HS-5 (cell line): ENCODE data around the gene DEGS1.
"Not testable (repeated sequence)": the region's sequence is repeated elsewhere in the genome, so short reads cannot be mapped to it uniquely, and the experiment has no call there.

Experiments
- DNase-seq: peaks from one replicate; pipeline ENCODE4 v3.0.0-alpha.2; 2012; ENCODE audit warnings: low read depth

Gene DEGS1

DNA sequence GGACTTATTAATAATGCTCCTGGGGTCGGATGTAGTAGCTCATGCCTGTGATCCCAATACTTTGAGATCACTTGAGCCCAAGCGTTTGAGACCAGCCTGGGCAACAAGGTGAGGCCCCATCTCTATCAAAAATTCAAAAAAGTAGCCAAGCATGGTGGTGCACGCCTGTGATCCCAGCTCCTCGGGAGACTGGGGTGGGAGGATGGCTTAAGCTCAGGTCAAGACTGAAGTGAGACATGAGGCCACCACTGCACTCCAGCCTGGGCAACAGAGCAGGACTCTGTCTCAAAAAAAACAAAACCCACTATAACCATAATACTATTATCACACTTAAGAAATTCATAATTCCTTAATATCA lies 1.6 kb upstream of the DEGS1 start:
- no peak for DNase-seq

DNA sequence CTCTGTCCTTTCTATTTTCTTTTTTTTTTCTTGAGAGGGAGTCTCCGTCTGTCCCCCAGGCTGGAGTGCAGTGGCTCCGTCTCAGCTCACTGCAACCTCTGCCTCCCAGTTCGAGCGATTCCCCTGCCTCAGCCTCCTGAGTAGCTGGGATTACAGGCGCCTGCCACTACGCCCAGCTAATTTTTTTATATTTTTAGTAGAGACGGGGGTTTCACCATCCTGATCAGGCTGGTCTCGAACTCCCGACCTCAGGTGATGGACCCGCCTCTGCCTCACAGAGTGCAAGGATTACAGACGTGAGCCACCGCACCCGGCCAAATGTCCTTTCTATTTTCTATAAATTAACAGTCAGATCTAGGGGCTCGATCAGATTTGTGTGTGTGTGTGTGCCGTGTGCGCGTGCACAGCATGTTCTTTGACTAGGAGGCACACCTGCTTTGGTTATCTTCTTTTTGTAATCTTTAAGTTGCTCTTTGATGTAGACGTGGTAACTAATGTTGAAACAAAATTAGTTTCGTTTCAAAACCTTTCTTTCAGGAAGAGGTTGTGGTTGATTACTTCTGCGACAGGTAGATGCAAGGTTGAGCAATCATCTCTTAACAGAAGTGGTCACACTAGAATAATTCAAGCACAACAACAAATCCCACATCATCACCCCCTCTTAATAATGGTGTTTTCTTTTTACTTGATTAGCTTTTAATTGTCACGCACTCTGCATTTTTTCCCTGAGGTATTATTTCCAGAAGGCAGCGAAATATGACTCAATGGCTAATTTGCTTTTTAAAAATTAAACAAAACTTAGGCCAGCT lies 779 bp upstream of the DEGS1 start:
- DNase-seq: no peak

DNA sequence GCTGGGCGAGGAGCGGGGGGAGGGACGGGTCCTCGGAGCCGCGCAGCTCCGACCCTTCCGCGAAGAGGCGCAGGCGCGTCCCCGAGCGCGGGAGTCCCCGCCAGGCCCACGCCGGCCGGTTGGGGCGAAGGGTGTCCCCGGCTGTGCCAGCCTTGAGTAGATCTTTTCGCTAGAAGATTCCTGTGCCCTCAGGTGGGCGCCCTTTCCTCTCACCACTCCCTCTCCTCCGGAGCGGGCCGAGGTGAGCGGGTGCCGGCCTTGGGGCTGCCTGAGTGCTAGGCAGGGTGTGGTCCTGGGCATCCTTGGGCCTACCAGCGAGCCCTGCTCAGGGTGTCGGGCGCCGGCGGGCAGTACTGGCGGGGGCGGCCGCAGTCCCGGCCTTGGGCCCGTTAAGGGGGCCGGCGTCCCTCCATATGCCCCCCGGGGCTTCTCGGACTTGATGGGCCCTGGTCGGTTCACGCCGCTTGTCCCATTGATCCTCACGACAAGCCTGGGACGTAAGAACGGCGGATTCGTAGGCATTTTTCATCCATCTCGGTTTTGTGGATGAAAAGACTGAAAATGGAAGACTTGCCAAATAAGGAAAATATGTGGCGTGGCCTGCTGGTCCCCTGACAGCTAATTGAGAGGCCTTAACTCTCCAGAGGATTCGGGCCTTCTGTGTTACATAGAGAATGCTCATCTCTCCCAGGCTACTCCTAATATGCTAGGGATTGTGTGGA lies 712 bp downstream of the DEGS1 start:
- DNase-seq: peak; percentile 29

DNA sequence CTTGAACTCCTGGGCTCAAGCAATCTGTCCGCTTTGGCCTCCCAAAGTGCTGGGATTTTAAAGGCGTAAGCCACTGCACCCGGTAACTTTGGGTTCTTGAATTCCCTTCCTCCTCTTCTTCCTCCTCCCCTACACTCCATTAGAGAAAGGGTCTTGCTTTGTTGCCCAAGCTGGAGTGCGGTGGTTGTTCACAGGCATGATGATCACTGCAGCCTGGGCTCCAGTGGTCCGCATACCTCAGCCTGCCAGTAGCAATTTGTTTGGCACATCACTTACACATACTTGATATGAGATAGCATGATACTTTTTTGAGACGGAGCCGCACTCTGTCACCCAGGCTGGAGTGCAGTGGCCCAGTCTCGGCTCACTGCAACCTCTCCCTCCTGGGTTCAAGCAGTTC lies 2.2 kb downstream of the DEGS1 start:
- no peak for DNase-seq

DNA sequence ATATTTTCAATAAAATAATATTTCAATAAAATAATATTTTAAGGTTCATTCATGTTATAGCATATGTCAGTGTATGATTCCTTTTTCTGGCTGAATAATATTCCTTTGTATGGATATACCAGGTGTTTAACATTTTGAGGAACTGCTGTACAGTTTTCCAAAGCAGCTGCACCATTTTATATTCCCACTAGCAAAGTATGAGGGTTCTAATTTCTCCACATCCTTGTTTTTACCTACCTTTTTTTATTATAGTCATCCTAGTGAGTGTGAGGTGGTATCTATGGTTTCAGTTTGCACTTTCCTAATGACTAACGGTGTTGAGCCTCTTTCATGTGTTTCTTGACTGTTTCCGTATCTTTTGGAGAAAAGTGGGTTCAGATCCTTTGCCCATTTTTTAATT lies 5.2 kb downstream of the DEGS1 start:
- no peak for DNase-seq

DNA sequence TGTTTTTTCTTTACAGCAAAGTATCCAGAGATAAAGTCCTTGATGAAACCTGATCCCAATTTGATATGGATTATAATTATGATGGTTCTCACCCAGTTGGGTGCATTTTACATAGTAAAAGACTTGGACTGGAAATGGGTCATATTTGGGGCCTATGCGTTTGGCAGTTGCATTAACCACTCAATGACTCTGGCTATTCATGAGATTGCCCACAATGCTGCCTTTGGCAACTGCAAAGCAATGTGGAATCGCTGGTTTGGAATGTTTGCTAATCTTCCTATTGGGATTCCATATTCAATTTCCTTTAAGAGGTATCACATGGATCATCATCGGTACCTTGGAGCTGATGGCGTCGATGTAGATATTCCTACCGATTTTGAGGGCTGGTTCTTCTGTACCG lies 6.5 kb downstream of the DEGS1 start:
- DNase-seq: no peak

DNA sequence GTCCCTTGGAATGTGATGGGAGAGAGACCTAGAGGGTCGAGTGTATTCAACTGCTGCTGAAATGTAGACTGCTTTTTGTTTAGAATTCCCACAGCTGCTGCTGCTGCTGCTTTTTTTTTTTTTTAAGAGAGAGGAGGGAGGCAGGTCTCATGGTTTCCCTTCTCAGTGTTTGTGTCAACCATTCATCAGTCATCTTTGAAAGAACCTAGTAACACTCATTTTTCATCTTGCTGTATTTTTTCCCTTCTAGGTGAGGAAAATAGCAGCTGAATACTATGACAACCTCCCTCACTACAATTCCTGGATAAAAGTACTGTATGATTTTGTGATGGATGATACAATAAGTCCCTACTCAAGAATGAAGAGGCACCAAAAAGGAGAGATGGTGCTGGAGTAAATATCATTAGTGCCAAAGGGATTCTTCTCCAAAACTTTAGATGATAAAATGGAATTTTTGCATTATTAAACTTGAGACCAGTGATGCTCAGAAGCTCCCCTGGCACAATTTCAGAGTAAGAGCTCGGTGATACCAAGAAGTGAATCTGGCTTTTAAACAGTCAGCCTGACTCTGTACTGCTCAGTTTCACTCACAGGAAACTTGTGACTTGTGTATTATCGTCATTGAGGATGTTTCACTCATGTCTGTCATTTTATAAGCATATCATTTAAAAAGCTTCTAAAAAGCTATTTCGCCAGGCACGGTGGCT lies 9.2 kb downstream of the DEGS1 start:
- no peak for DNase-seq

DNA sequence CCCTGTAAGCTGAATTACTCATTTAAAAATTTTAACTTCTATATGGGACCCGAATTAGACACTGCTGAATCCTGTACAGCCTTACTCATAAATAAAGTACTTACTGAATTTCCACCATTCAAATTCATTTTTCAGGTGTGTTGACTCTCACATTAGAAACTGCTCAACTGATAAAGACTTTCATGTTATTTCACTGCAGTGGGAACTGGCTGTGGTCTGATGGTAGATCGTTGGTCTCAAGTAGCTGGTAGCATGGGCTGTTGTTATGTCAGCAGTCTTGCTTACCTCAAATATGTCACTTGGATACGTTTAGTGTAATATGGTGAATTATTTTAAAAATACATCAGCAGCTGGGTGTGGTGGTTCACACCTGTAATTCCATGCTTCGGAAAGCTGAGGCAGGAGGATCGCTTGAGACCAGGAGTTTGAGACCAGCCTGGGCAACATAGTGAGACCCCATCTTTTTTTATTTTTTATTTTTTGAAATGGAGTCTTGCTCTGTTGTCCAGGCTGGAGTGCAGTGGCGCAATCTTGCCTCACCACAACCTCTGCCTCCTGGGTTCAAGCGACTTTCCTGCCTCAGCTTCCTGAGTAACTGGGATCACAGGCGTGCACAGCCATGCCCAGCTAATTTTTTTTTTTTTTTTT lies 10.4 kb downstream of the DEGS1 start:
- DNase-seq: no peak

DNA sequence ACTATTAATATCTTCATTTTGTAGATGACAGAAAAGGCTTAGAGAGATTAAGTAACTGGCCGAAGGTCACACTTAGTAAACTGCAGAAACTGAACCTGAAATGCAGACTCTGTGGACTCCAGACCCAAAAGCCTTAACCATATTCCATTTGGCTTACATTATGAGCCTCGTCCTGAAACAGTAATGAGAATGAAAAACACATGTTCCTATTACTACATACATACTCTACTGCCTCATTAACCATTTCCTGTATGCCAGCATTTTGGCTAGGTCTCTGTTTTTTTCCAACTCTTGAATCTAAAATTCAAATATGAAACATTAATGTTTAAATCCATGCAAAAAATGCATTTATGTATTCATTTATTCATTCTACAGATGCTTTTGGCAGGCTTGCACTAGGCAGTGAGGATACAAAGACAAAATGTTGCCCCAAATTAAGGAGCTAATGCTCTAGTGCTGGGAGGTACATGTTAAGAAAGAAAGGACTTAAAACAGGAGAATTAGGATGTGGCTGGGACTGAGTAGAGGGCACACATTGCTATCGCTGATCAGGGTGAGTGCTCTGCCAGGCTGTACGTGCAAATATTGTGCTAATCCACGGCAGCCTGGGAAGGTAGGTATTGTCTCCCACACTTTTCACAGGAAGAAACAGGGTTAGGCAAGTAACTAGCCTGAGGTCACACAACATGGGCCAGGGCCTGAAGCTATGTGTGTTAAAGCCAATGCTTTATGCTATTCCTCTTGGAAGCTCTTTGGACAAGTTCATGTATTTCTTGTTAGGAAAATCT lies 14.0 kb downstream of the DEGS1 start:
- DNase-seq: no peak

DNA sequence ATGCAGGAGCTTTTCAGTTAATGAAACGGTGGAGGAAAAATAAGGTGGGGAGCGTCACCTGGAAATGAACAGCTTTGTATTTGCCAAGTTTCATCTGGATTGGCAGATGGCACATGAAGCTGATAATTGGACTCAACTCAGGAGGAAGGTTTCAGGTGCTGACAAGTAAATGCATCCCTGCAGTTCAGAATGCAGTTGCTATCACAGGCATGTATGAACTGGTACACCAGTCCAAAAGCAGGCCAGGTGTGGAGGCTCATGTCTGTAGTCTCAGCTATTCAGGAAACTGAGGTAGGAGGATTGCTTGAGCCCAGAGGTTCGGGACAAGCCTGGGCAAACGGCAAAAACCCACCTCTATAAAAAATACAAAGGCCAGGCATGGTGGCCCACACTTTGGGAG lies 15.5 kb downstream of the DEGS1 start:
- no peak for DNase-seq

DNA sequence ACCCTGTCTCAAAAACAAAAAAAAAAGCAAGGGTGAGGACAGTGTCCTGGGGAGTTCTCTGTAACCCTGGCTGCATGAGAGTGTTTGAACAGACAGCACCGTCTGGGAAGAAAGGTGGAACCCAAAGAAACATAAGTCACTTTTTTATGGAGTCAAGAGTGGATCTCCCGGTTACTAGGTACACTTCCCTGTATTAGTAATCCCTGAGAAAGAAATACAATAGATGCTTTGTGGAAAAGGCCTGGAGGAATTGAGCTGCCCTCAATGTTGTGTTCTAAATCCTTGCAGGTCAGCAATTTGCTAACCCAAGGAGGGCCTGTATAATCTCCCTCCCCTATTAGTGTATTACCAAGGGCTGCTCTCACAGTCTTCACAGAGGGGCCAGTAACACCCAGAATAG lies 16.6 kb downstream of the DEGS1 start:
- DNase-seq: no peak

DNA sequence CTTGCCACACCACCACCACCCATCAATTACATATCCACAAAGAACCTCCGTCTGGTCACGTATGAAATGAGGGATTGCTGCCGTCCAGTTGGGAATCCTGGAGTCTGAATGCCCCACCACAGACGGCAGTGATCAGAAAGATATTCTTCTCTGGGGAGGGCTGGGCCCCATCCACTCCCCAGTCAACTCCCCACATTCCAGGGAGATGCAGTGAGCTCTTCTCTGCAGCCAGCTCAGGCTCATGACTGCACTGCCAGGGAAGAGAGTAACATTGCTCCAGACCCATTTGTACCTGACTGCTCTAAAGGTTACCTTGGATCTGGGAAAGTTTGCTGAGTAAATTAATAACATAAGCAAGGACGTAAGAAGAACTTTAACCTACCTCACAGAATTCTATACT lies 18.3 kb downstream of the DEGS1 start:
- no peak for DNase-seq

DNA sequence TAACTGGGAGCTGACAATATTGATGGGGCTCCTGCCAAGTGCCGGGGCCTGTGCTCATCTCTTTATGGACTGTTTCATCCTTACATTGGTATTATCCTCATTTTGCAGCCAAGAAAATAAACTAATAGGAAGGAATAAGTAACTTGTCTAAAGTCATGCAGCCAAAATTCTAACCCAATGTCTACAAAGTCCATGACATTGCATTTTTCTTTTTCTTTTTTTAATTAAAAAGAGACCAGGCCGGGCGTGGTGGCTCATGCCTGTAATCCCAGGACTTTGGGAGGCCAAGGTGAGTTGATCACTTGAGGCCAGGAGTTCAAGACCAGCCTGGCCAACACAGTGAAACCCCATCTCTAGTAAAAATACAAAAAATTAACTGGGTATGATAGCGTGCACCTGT lies 18.8 kb downstream of the DEGS1 start:
- no peak for DNase-seq

DNA sequence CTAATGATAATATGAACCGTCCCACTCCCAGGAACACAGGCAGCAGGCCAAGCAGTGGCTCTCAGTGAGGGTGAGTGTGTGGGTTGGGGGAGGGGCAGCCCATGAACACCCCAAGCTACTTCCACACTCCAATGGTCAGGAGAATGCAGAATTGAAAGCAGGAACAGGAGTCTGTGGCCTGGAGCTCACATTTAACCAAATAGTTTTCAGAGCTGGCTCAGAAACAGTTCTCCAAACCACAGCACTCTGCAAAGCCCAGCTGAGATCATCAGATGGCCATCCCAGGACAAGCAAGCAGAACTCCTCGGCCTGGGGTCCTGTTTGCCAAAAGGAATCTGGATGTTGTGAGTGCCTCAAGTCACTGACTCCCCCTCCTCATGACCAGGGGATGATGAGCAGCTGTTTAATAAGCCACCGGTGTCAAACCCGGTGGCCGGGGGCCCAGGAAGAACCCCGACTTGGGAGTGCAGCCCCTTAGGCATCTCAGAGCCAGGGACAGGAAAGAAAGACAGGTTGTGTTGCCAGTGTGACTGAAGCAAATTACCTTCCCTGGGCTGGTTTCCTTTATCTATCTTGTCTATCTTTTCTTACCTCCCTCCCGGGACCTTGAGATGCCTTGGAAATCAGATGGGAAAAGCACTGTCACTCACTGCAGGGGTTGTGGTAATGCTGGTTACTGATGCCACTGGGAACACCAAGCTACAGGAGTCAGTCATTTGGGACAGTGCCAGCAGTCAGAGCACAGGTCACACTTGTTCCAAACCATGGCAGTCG lies 20.4 kb downstream of the DEGS1 start:
- DNase-seq: no peak

DNA sequence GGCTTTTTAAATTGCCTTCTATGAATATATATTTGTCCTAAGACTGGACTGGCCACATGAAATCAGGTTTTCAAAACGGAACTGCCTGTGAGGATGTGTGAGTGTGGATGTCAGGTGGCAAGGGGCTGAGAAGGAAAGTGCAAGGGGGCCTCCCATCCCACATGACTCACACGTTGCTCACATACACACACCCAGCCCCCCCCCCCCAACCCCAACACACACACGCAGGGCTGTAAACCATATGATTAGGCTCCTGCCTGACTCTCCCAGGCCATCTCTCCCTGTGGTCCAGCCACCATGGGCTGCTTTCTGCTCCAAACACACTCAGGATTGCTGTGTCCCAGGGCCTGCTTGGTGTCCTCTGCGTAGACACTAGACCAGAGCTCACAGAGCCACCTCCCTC lies 22.4 kb downstream of the DEGS1 start:
- DNase-seq: peak; percentile 50

DNA sequence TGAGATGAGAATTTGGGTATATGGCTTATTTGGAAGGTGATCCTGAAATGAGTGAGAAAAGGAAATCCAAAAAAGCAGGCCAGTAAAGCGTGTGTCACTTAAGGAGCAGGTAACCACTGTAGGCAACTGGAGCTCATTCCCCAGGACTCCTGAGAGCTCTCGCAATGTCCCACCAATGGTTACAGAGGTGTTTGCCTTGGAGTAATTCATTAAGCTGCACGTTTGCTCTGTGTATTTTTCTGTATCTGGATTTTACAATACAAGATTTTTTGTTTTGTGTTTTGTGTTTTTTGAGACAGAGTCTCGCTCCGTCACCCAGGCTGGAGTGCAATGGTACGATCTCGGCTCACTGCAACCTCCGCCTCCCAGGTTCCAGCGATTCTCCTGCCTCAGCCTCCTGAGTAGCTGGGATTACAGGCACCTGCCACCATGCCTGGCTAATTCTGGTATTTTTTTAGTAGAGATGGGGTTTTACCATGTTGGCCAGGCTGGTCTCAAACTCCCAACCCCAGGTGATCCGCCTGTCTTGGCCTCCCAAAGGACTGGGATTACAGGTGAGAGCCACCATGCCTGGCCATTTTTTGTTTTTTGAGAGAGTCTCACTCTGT lies 23.0 kb downstream of the DEGS1 start:
- DNase-seq: not testable (repeated sequence)

DNA sequence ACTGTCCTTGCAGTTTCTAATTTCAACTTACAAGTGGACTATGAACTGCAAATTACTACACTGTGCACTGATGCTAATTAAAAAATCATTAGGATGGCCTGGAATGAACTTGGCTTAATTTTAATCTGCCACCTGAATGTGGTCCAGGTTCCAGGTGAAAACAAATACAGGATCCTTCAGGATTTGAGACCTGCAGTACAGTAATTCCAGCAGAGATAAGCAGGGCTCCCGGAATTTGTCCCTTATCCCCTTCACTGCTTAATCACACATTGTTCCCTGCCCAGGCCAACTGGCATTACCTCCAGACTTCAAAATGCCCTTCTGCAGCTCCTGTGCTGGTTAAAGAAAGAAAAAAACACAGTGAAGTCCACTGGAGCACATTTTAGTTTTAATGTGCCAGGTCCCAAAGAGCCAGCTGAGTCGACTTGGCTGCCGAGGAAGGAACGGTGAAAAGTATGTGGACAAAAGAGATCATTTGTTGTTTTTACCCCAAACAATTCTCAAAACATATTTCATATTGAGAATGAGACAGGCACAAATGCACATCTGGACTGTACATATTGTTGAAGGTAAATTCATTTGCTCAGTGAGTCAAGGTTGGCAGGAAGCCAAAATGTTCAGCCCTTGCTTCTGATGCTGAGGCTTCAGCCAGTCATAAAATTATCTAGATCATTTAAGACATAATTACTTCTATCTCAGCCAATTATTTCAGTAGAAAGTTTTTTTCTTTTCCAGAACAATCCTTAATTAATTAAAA lies 28.3 kb downstream of the DEGS1 start:
- peak; percentile 51 for DNase-seq

DNA sequence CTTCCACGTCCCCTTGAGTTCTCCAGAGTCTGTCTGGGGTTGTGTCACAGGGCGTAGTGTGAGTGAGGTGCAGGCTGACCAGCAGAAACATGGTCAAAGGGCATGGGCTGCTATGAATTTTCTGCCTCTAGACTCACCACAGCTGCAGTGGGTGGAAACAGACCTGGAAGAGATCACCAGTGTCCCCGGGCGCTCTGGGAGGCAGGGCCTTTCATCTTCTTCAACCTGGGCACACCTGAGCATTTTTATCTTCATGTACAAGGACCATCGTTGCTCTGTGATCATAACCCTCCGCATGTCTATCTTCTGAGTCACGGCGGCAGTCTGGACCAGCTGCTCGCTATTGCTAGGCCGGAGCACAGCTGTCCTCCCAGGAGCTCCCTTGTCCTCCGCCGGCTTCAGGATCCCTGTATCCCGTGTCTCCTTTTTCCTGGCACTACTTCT lies 29.6 kb downstream of the DEGS1 start:
- DNase-seq: no peak

DNA sequence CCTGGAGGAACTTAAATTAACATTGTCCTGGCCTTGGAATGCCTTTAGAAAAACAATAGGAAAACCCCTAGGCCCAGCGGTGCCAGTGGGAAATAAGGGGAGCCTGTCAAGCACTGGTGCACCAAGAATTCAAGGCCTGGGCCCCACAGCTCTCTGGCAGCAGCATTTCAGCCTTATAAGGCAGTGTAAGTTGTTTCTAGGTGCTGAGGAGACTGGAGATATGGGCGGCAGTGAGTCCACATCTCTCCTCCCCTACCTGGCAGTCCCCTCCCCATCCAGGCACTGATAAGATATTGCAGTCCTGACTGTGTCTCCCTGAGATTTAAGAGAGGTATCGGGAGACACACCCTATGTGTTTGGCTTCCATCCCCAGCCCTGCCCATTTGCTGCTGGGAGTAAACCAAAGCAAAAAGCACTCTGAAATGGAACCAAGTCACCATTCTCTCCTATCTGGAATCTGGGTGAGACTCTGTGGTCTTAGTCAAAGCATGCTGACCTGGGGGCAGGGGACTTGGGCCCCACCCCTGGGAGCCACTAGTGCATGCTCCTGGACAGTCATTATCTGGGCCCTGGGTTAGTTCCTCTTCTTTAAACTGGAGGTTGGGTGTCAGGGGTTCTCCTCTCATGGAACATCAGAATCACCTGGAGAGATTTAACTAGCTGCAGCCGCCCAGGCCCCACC lies 30.5 kb downstream of the DEGS1 start:
- DNase-seq: no peak
